Activated CD4-positive, alpha-beta memory T cell treated with anti-CD3 and anti-CD28 coated beads, Interleukin-2, amount 10 ng/mL, durations not matched to agents 7 days and 5 days (primary cell): ENCODE results near the gene TECPR2. TPM values are rescaled to one million over a fixed set of nuclear protein-coding genes. Genes with fewer than 3 reads are reported as not detected.

Experiments
- CTCF ChIA-PET: fragments of 350-600 bp; sonication (Branson Sonifier 250); formaldehyde crosslinking; loops from one replicate; lab custom pipeline; 2021; ENCODE audit warnings: antibody characterized with exemption, inconsistent platforms; lab: Charles Lee
- POLR2A ChIA-PET: fragments of 350-600 bp; sonication (Branson Sonifier 250); formaldehyde crosslinking; loops from one replicate; lab custom pipeline; 2021; ENCODE audit warnings: antibody characterized with exemption; lab: Charles Lee
- DNase-seq: peaks from one replicate; pipeline ENCODE4 v3.0.0-alpha.2; 2020
- H3K27ac Mint-ChIP-seq: one replicate; pipeline ENCODE4 v1.8.0; 2021; ENCODE audit warnings: mild to moderate bottlenecking, mixed read lengths
- H3K27me3 Mint-ChIP-seq: one replicate; pipeline ENCODE4 v1.8.0; 2021; ENCODE audit warnings: mixed read lengths
- H3K36me3 Mint-ChIP-seq: one replicate; pipeline ENCODE4 v1.8.0; 2021; ENCODE audit warnings: low read depth, mixed read lengths
- H3K4me1 Mint-ChIP-seq: one replicate; pipeline ENCODE4 v1.8.0; 2021; ENCODE audit warnings: mixed read lengths
- H3K4me3 Mint-ChIP-seq: one replicate; pipeline ENCODE4 v1.8.0; 2021; ENCODE audit warnings: mild to moderate bottlenecking, mixed read lengths
- H3K9me3 Mint-ChIP-seq: one replicate; pipeline ENCODE4 v1.8.0; 2021; ENCODE audit warnings: mixed read lengths
- total RNA-seq, 2 experiments: library from RNA; stranded (reverse); gene quantifications; one replicate each; pipeline ENCODE4 v1.2.3, GENCODE V29; 2021

Gene TECPR2
- total RNA-seq, 2 experiments from 2014 or later, result 12.3 to 12.5 TPM

DNA sequence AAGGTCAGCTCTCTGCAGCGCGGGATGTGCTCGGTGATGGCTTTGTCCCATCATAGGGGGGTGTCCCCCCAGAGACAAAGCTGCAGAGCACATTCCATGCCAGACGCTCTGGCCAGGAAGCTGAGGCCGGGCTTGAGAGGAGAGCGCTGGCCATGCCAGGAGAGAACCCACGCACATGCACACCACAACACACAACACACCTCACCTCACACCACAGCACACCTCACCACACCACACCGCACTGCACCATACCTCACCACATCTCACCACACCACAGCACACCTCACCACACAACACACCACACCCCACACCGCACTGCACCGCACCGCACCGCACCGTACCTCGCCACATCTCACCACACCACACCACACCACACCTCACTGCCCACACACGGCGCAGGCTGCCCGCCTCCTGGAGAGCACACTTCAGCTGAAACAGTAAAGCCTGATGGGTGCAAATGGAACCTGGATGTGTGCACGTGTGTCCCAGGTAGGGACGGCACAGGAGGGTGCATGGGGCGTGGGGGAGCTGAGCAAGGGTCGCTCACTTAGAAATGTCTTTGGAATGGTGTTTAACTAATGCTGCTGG lies 136.0 kb downstream of the TECPR2 start:
- no peaks in the 10 kb centered on the region for H3K27me3 Mint-ChIP-seq
- ChIA-PET CTCF (interaction anchor here (1.4 kb wide), 1 partner anchor 26 kb away, joined by 4 read pairs; no protein-coding TSS in a partner anchor), POLR2A (interaction anchor here (1.0 kb wide), 1 partner anchor 26 kb away, joined by 3 read pairs; no protein-coding TSS in a partner anchor)
- H3K4me1 Mint-ChIP-seq, result peaks cover 19% of the 10 kb centered on the region
- no peaks in the 10 kb centered on the region for H3K9me3 Mint-ChIP-seq
- DNase-seq, result no peak
- peaks cover 5% of the 10 kb centered on the region for H3K36me3 Mint-ChIP-seq
- H3K4me3 Mint-ChIP-seq, result no peak overlapping the region
- H3K27ac Mint-ChIP-seq, result no peak overlapping the region

DNA sequence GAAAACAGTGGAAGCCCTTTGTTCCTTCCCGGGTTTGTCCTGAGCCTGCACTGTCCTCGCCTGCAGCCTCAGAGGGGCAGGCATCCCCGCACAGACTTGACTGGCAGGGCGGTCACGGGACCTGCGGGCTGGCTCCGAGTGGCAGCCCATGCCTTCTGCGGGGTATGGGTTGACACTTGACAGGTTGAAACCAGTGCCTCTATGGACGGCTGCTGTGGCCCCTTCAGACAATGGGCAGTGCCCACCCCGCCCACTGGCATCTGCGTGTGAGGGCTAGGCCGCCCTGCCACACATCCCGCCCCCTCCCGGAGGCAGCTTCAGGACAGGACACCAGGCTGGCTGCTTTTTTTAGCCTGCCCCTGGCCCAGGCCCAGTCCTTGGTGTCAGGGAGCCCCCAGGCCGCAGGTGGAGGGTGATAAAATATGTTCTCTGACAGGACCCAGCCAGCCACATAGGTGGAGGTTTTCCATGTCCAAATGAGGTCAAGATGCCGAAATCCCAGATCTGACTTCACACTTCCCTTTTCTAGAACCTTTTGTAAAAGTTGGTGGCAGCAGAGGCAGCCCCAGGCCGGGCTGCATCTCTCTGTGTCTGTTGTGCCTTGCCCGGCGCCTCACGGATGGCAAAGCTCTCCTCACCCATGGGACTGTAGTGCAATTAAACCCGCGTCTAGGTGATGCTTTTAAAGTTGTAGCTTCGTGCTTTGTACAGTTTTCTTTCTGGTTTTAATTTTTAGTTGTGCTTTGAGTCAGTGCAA lies 136.8 kb downstream of the TECPR2 start:
- Mint-ChIP-seq H3K4me1 (peaks cover 19% of the 10 kb centered on the region), H3K9me3 (no peaks in the 10 kb centered on the region), H3K36me3 (peaks cover 5% of the 10 kb centered on the region), H3K27me3 (no peaks in the 10 kb centered on the region), H3K27ac (peak overlapping the region; percentile 64), H3K4me3 (no peak overlapping the region)
- ChIA-PET POLR2A (interaction anchor here (1.0 kb wide), 2 partner anchors 11 to 25 kb away, joined by 3 to 8 read pairs; partner anchors contain the start of gene ANKRD9), CTCF (interaction anchor here (0.8 to 3.0 kb wide), 6 partner anchors 10 to 185 kb away, joined by 3 to 20 read pairs (median 4); partner anchors contain the start of gene ANKRD9)
- DNase-seq, result no peak

DNA sequence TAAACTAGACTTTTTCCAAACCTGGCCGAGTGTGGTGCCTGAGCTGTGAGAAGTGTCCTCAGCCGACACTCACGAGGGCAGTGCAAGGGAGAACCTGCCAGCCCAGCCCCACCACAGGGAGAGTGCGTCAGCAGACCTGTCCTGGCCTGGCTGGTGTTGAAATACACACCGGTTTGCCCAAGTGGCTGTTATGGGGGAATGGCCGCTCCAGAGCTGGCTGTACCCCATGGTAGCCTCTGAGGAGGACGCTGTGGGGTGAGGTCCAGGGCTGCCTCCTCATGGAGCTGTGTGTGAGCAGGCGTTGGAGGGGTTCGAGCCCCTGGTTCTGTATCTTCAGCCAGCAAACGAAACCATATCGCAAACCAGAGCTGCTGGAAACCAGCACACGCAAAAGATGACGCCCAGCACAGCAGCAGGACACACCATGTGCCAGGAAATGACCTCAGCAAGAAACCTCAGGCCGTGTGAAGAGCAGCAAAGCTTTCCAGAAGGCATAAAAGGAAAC lies 137.5 kb downstream of the TECPR2 start:
- Mint-ChIP-seq H3K36me3 (peaks cover 5% of the 10 kb centered on the region), H3K27me3 (no peaks in the 10 kb centered on the region), H3K27ac (peak overlapping the region; percentile 64), H3K4me1 (peaks cover 19% of the 10 kb centered on the region), H3K9me3 (no peaks in the 10 kb centered on the region), H3K4me3 (no peak overlapping the region)
- ChIA-PET CTCF (interaction anchor here (0.8 to 3.0 kb wide), 5 partner anchors 10 to 186 kb away, joined by 3 to 20 read pairs (median 4); partner anchors contain the start of gene ANKRD9), POLR2A (interaction anchor here (1.0 kb wide), 1 partner anchor 10 kb away, joined by 8 read pairs; the partner anchor contains the start of gene ANKRD9)
- DNase-seq, result peak; percentile 55

DNA sequence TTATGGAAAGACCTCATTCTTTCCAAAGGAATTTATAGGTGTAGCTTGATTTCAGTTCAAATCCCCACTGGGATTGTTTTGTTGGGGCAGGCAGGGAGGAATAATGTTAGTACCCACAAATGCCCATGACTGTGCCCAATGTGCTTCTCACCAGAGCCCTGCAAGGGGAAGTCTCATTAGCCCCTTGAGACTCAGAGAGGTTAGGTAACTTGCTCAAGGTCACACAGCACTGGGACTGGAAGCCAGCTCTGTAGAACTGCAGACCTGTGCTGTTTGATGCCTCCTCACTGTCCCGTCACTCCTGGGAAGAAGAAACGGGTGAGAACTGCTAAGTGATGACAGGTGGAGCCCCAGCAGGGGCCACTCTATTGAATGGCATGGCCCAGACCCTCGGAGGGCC lies 138.0 kb downstream of the TECPR2 start:
- ChIA-PET POLR2A (interaction anchor here (1.0 kb wide), 1 partner anchor 9 kb away, joined by 8 read pairs; the partner anchor contains the start of gene ANKRD9), CTCF (interaction anchor here (0.8 to 3.0 kb wide), 5 partner anchors 9 to 186 kb away, joined by 3 to 20 read pairs (median 4); partner anchors contain the start of gene ANKRD9)
- no peaks in the 10 kb centered on the region for H3K9me3 Mint-ChIP-seq
- peaks cover 5% of the 10 kb centered on the region for H3K36me3 Mint-ChIP-seq
- peak overlapping the region; percentile 64 for H3K27ac Mint-ChIP-seq
- peaks cover 19% of the 10 kb centered on the region for H3K4me1 Mint-ChIP-seq
- no peak overlapping the region for H3K4me3 Mint-ChIP-seq
- DNase-seq, result no peak
- H3K27me3 Mint-ChIP-seq, result no peaks in the 10 kb centered on the region

DNA sequence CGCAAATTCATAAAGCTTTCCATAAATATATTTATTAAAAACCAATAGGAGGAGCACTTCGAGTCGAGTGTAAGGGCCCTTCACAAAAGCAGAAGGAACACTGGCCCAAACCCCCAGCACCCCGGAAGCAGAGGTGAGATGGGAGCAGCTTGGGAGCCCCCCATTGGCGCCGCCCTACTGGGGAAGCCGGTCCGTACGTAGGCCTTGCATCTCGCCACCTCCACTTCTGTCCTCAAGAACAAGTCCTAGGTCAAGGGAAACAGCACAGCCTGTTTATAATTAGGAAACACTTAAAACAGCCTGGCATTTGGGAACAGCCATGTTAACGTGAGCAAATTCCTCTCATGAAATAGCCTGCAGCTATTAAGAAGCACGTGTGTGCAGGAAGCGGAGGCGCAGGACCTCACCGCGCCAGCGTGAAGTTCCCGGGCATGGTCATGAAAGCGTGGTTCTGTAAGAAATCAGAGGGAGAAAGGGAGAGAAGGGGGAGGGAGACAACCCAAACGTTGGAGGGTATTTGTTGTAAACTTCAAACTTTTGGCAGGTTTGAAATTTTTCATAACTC lies 139.1 kb downstream of the TECPR2 start:
- Mint-ChIP-seq H3K4me3 (no peak overlapping the region), H3K36me3 (peaks cover 5% of the 10 kb centered on the region), H3K27me3 (no peaks in the 10 kb centered on the region), H3K4me1 (peaks cover 19% of the 10 kb centered on the region), H3K9me3 (no peaks in the 10 kb centered on the region), H3K27ac (no peak overlapping the region)
- DNase-seq, result no peak
- POLR2A ChIA-PET, result no interaction called here
- CTCF ChIA-PET, result interaction anchor here (0.6 to 3.0 kb wide), 3 partner anchors 14 to 64 kb away, joined by 3 to 20 read pairs (median 3); no protein-coding TSS in a partner anchor

DNA sequence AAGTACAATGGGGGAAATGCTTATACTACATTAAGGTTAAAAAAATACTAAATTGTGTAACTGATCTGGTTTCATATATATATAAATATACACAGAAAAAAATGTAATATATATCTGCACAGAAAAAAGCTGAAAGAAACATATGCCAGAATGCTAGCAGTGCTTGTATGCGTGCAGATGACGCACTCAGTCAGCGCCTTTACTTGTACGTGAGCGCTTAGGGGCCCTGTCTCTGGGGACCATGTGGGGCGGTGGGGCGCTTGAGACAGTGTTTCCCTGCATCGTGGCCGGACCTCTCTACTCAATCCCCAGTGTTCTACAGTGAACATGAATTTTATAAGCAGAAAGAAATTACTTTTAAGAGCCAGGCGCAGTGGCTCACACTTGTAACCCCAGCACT lies 139.8 kb downstream of the TECPR2 start:
- peaks cover 19% of the 10 kb centered on the region for H3K4me1 Mint-ChIP-seq
- no peak overlapping the region for H3K27ac Mint-ChIP-seq
- no peak overlapping the region for H3K4me3 Mint-ChIP-seq
- H3K9me3 Mint-ChIP-seq, result no peaks in the 10 kb centered on the region
- ChIA-PET POLR2A (no interaction called here), CTCF (interaction anchor here (1.0 to 3.0 kb wide), 2 partner anchors 14 to 65 kb away, joined by 3 to 20 read pairs; no protein-coding TSS in a partner anchor)
- no peak for DNase-seq
- H3K36me3 Mint-ChIP-seq, result peaks cover 5% of the 10 kb centered on the region
- H3K27me3 Mint-ChIP-seq, result no peaks in the 10 kb centered on the region

DNA sequence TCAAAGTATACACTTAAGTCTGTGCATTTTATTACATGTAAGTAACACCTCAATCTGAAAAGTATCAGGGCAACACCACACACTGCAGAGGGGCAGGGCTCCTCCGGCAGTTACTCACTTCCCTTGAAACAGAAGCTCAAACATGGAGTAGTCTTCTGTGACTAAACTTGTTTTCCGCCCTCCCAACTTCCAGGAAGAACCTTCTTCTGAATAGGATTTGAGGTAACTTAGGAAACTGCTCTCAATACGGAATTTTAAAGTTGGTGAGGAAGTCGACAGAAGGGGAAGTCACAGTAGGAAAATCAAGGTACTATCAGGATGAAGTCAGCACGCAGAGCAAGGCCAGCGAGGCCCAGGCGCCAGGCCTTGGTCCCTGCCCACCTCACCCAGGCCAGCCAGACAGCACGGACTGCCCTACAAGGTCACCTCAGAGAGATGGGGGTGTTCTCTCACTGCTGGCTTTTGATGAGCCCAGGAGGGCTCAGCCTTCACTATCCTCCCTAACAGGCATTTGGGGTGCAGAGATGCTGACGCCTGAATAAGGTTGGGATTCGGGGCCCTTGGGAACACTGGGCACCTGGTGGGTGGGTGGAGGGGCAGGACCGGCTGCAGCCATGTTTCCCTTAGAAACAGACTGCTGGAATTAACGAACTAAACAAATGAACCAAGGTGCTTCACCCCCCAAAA lies 141.0 kb downstream of the TECPR2 start:
- POLR2A ChIA-PET, result no interaction called here
- Mint-ChIP-seq H3K36me3 (peaks cover 2% of the 10 kb centered on the region), H3K9me3 (no peaks in the 10 kb centered on the region), H3K4me1 (peaks cover 26% of the 10 kb centered on the region), H3K27ac (no peak overlapping the region), H3K27me3 (no peaks in the 10 kb centered on the region), H3K4me3 (no peak overlapping the region)
- CTCF ChIA-PET, result no interaction called here
- DNase-seq, result no peak

DNA sequence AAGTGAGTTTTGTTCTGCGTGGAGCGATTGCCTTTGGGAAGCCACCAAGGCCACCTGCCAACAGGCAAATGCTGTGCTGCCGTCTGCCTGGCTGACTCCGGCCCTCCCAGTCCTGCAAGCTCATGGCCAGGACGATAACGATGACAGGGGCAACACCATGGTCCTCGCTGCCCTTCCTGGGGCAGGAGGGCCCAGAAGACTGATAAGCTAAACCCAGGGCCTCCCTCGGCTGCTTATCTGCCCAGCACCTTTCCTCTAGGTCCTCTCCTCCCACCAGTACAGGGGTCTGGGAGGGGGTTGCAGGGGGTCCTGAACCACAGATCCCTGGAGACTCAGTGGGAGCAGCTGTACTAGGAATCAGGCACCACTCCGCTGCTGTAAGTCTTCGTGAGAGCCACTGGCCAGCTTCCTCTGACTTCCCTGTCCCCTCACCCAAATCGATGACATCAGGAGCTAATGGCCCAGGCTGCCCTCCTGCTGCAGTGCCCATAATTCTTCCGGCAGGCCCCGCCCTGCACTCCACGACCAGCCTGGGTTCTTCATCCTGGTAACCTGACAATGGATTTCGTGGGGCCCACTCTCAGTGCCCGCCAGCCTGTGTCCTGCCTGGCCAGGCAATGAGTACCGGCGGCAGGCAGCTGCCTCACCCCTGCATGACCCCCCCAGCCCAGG lies 141.7 kb downstream of the TECPR2 start:
- H3K27me3 Mint-ChIP-seq, result no peaks in the 10 kb centered on the region
- H3K9me3 Mint-ChIP-seq, result no peaks in the 10 kb centered on the region
- peaks cover 25% of the 10 kb centered on the region for H3K4me1 Mint-ChIP-seq
- H3K4me3 Mint-ChIP-seq, result no peak overlapping the region
- CTCF ChIA-PET, result no interaction called here
- no peaks in the 10 kb centered on the region for H3K36me3 Mint-ChIP-seq
- no peak for DNase-seq
- POLR2A ChIA-PET, result no interaction called here
- H3K27ac Mint-ChIP-seq, result no peak overlapping the region

DNA sequence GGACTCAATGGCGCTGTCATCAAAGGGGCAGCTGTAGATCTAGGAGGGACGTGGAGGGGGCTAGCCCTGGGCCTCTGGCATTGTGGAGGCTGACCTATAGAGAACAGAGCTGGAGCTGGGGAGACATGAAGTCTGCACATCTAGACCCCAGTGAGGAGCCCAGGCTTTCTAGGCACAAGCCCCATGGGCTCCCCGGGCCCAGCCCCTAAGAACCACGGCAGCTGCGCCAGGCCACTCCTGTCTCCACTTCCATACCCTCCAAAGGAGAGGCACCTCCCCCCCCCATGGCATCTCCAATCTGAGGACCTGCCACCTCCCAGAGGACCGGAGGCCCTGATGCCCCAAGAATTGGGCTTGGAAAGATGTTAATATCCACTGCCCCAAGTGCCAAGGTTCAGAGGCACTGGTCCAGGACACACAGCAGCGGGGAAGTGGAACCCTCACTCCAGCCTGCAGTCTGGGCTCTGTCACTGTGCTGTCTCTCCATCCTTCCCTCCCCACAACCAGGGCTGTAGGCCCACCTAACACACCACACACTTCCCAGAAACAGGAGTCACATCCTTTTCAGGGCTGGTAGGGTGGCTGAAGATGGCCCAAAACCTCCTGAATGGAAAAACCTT lies 142.4 kb downstream of the TECPR2 start:
- ChIA-PET CTCF (no interaction called here), POLR2A (no interaction called here)
- Mint-ChIP-seq H3K4me1 (peaks cover 21% of the 10 kb centered on the region), H3K4me3 (no peak overlapping the region), H3K27ac (no peak overlapping the region), H3K36me3 (no peaks in the 10 kb centered on the region), H3K9me3 (no peaks in the 10 kb centered on the region), H3K27me3 (no peaks in the 10 kb centered on the region)
- DNase-seq, result no peak

DNA sequence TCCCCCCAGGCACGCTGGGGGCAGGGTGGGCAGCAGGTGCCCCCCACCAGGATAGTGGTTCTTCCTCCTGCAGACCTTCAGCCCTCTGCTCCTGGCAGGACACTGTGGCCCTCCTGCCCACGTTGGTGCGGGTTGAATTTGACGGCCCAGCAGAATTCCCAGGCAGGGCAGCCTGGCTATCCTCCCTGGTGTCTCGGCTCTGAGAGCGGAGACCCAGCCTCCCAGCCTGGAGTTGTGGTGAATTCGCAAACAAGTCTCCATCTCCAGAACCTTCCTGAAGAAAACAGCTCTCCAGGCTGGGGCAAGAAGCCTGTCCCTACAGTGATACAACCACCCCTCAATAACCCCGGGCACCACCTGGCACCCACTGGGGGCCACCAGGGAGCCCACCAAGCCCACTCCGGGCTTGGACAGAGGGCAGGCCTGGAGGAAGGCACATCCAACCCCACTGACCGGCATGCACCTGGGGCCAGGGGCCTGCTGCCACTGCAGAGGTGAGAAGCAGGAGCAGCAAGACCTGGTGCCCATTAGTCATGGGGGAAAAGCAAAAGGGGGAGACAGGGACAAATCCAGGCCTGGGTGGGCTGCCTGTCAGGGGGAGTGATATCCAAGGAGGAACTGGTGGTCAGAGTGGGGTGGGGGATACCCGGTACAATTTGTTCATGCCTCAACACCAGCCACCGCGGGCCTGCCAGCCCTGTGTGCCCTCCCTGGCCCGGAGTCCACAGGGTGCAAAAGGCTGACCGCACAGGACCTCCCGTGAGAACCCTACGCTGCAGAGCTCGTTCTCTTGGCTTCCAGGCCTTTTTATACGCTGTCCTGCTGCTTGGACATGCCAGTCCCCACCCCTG lies 143.3 kb downstream of the TECPR2 start:
- H3K27ac Mint-ChIP-seq, result no peak overlapping the region
- ChIA-PET CTCF (no interaction called here), POLR2A (no interaction called here)
- no peak overlapping the region for H3K4me3 Mint-ChIP-seq
- no peaks in the 10 kb centered on the region for H3K9me3 Mint-ChIP-seq
- H3K4me1 Mint-ChIP-seq, result peaks cover 20% of the 10 kb centered on the region
- DNase-seq, result no peak
- H3K27me3 Mint-ChIP-seq, result no peaks in the 10 kb centered on the region
- H3K36me3 Mint-ChIP-seq, result no peaks in the 10 kb centered on the region

DNA sequence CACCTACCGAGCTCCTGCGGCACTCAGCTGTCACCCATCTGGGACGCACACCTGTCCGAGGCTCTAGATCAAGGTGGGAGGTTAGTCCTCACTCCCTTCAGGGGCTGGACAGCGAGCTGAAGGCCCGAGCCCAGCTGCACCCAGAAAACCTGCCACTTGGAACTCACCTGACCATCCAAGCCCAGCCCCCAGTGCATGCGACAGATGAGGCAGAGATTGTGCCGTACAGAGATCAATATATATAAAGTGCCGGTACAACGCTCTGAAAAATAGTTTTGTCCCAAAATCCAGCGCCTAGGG lies 143.8 kb downstream of the TECPR2 start:
- no peaks in the 10 kb centered on the region for H3K36me3 Mint-ChIP-seq
- no peaks in the 10 kb centered on the region for H3K9me3 Mint-ChIP-seq
- no peak overlapping the region for H3K4me3 Mint-ChIP-seq
- POLR2A ChIA-PET, result no interaction called here
- H3K27ac Mint-ChIP-seq, result no peak overlapping the region
- H3K4me1 Mint-ChIP-seq, result peaks cover 17% of the 10 kb centered on the region
- CTCF ChIA-PET, result no interaction called here
- DNase-seq, result no peak
- no peaks in the 10 kb centered on the region for H3K27me3 Mint-ChIP-seq
